MCF 10A (cell line): ENCODE measurements around the gene EXOC6B. TPM values are rescaled to one million over a fixed set of nuclear protein-coding genes. Genes with fewer than 3 reads are reported as not detected.
A peak's percentile ranks its signal among the peaks of the same experiment; 100 is the strongest.

Experiments
- BruUV-seq: library from RNA; stranded (reverse); fragments of 400-500 nt; replicated peaks from 2 replicates; lab custom pipeline; 2021; lab: Mats Ljungman, UMichigan
- CTCF ChIA-PET: fragments of 300-600 bp; sonication (Branson Sonifier 250); formaldehyde crosslinking; extraction: SDS; loops from one replicate; lab custom pipeline; 2021; ENCODE audit warnings: antibody characterized with exemption, inconsistent platforms; lab: Yijun Ruan, JAX
- POLR2A ChIA-PET: fragments of 300-600, 350-650 bp; sonication (Branson Sonifier 250); formaldehyde crosslinking; extraction: SDS; loops from one replicate; lab custom pipeline; 2020; ENCODE audit warnings: antibody characterized with exemption, inconsistent platforms; lab: Yijun Ruan, JAX
- DNase-seq: peaks from one replicate; pipeline ENCODE4 v3.0.0-alpha.2; 2018; ENCODE audit not compliant: unreplicated experiment
- H3K27ac Mint-ChIP-seq: one replicate; pipeline ENCODE4 v1.8.0; 2022; ENCODE audit warnings: mild to moderate bottlenecking, low read depth, mixed read lengths; ENCODE audit not compliant: unreplicated experiment
- H3K27me3 Mint-ChIP-seq: one replicate; pipeline ENCODE4 v1.8.0; 2022; ENCODE audit warnings: mixed read lengths; ENCODE audit not compliant: insufficient read depth, unreplicated experiment
- H3K36me3 Mint-ChIP-seq: one replicate; pipeline ENCODE4 v1.8.0; 2022; ENCODE audit warnings: mild to moderate bottlenecking, moderate library complexity, mixed read lengths; ENCODE audit not compliant: insufficient read depth, unreplicated experiment
- H3K4me1 Mint-ChIP-seq: one replicate; pipeline ENCODE4 v1.8.0; 2022; ENCODE audit warnings: mixed read lengths; ENCODE audit not compliant: insufficient read depth, unreplicated experiment
- H3K4me3 Mint-ChIP-seq: one replicate; pipeline ENCODE4 v1.8.0; 2022; ENCODE audit warnings: mild to moderate bottlenecking, moderate library complexity, mixed read lengths; ENCODE audit not compliant: unreplicated experiment
- H3K9me3 Mint-ChIP-seq: one replicate; pipeline ENCODE4 v1.8.0; 2022; ENCODE audit warnings: mixed read lengths; ENCODE audit not compliant: unreplicated experiment
- intact Hi-C: fragments of 100-400 bp; cut with micrococcal nuclease; formaldehyde crosslinking; loops from 2 replicates; pipeline ENCODE4 v1.14.1; 2022
- total RNA-seq: library from RNA; stranded (reverse); gene quantifications from 2 replicates; pipeline ENCODE4 v1.2.3, GENCODE V29; 2022
- TF ChIP-seq, protein P1 (sequence below): fragments of 200-600 bp; IDR thresholded peaks from one replicate; pipeline ENCODE4 v1.8.0; 2022; ENCODE audit warnings: antibody characterized with exemption, mild to moderate bottlenecking; ENCODE audit not compliant: unreplicated experiment

EXOC6B gene
- total RNA-seq, 1 experiment from 2014 or later = 24.7 TPM

DNA sequence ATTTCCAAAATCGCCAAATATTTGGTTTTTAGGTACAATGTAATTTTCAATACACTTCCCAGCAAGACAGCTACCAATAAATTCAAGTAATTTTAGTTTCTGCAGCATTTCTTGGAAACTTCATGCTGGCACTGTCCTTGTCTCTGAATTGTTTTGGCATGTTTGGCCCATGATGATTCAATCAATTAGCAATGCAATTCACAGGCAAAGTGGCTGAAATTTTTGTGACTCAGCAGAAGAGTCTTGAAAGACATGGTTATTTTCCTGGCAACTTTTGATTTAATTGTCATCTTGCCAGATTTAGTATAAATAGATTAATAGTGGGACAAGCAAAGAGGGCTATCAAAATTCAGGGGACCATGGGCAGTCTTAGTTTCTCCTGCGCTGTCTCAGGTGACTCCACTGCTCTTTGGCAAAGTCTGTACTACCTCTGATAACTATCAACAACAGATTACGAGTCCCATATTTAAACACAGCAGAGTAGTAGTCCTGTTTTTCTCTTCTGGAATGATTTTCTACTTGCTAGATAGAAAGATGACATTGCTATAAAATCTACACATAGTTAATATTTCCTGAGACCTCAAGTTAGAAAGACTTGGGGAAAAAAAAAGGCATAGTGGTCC is 589.3 kb downstream of the EXOC6B start:
- H3K4me3 Mint-ChIP-seq = peak overlapping the region; percentile 24

DNA sequence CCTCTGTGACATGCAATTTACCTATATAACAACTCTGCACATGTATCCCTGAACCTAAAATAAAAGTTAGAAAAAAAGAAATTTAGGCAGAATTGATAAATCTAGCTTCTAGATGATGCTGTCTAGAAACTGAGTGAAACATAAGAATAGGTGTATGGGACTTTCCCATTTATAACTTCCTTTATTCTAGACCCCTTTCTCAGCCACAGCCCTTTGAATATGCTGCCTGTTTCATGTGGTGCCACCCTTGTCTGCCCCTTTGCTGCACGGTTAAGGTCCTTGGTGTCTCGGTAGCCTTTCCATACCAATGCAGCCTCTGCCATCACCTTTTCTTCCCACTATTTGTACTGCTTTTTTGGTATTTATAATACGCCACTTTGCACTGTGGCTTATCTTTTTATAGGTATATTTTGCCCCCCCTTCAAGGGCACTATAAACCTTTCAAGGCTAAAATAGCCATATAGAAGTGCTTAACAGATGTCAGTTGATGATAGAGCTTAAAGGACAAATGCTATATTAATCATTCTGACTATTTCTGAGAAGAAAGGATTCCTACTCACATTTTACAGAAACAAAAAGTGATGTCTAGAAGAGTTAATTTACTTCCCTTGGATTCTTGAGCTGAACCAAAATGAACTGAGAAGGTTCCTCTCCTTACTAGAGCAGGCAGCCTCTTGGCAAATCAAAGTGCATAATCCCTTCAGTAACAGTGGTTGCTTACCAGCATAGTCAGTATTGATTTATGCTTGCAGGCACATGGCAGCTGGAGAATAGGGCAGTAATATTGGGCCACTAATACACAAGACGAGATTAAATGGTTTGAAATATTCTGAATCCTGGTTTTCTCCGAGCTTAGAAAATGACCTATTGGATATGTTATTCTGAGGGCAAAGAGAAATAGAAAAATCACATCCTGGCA is 590.1 kb downstream of the EXOC6B start:
- TSS peak; percentile 40 for BruUV-seq
- CTCF ChIA-PET = interaction anchor here (0.7 to 1.2 kb wide), 2 partner anchors 45 to 132 kb away, joined by 4 to 5 read pairs; no protein-coding TSS in a partner anchor
- intact Hi-C loops = no loop called here
- TF ChIP-seq, protein P1, sequence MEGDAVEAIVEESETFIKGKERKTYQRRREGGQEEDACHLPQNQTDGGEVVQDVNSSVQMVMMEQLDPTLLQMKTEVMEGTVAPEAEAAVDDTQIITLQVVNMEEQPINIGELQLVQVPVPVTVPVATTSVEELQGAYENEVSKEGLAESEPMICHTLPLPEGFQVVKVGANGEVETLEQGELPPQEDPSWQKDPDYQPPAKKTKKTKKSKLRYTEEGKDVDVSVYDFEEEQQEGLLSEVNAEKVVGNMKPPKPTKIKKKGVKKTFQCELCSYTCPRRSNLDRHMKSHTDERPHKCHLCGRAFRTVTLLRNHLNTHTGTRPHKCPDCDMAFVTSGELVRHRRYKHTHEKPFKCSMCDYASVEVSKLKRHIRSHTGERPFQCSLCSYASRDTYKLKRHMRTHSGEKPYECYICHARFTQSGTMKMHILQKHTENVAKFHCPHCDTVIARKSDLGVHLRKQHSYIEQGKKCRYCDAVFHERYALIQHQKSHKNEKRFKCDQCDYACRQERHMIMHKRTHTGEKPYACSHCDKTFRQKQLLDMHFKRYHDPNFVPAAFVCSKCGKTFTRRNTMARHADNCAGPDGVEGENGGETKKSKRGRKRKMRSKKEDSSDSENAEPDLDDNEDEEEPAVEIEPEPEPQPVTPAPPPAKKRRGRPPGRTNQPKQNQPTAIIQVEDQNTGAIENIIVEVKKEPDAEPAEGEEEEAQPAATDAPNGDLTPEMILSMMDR = no peak
- Mint-ChIP-seq H3K9me3 (no peaks in the 10 kb centered on the region), H3K36me3 (no peaks in the 10 kb centered on the region), H3K4me3 (peak overlapping the region; percentile 24), H3K4me1 (peaks cover 27% of the 10 kb centered on the region), H3K27me3 (no peaks in the 10 kb centered on the region), H3K27ac (peak overlapping the region; percentile 85)
- DNase-seq = no peak
- POLR2A ChIA-PET = interaction anchor here (0.7 to 1.1 kb wide), 3 partner anchors 58 to 354 kb away, joined by 3 read pairs; no protein-coding TSS in a partner anchor

More for the DNA sequence above, 589.3 kb downstream of the EXOC6B start:
- ChIA-PET CTCF (interaction anchor here (1.2 kb wide), 1 partner anchor 131 kb away, joined by 5 read pairs; no protein-coding TSS in a partner anchor), POLR2A (interaction anchor here (0.7 to 1.1 kb wide), 2 partner anchors 57 to 354 kb away, joined by 3 read pairs; no protein-coding TSS in a partner anchor)
- BruUV-seq = no TSS peak
- Mint-ChIP-seq H3K4me1 (peaks cover 34% of the 10 kb centered on the region), H3K9me3 (no peaks in the 10 kb centered on the region), H3K36me3 (no peaks in the 10 kb centered on the region), H3K27me3 (no peaks in the 10 kb centered on the region), H3K27ac (peak overlapping the region; percentile 85)
- intact Hi-C loops = no loop called here
- TF ChIP-seq, protein P1 = no peak
- peak; percentile 89 for DNase-seq

DNA sequence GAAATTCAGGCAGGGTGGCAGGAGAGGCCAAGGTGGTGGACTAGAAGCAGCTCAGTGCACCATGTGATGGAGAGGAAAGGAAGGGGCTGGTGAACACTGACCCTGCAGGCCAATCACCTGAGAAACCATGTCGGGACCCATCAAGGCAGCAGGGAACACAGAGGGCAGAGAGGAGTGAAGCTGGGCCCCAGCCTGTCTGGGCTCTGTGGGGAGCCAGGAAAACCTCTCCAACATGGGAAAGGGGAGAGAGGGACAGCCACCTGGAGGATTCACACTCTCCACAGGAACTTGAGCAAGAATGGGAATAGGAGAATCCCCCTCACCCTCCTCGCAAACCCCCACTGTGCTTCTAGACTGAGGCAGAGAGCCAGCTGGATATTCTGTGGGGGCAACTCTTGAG is 592.6 kb downstream of the EXOC6B start:
- peak overlapping the region; percentile 62 for H3K27ac Mint-ChIP-seq
- intact Hi-C loops = no loop called here
- BruUV-seq = no TSS peak
- H3K27me3 Mint-ChIP-seq = no peaks in the 10 kb centered on the region
- ChIA-PET POLR2A (no interaction called here), CTCF (no interaction called here)
- peaks cover under 1% of the 10 kb centered on the region for H3K9me3 Mint-ChIP-seq
- DNase-seq = no peak
- TF ChIP-seq, protein P1 = no peak
- H3K4me1 Mint-ChIP-seq = peaks cover 27% of the 10 kb centered on the region
- H3K4me3 Mint-ChIP-seq = no peak overlapping the region
- H3K36me3 Mint-ChIP-seq = no peaks in the 10 kb centered on the region
